Uterus (tissue), 4 donors: ENCODE results near the gene TMPRSS11E. TPM values are rescaled to one million over a fixed set of nuclear protein-coding genes. Genes with fewer than 3 reads are reported as not detected.
"Not testable (repeated sequence)": the region's sequence is repeated elsewhere in the genome, so short reads cannot be mapped to it uniquely, and the experiment has no call there.

ENCODE experiments used
- DNase-seq, 2 donors: peaks; one replicate each; pipeline ENCODE4 v3.0.0-alpha.2; 2019 to 2020
- H3K27ac ChIP-seq, 2 donors: fragments of 200-600 bp; sonication (generic); 1 replicate in 1 of 2; 2 replicates in 1 of 2; pipeline ENCODE4 v1.5.1; 2016 to 2018
- H3K27me3 ChIP-seq, 2 donors: fragments of 200-600 bp; sonication (generic); one replicate each; pipeline ENCODE4 v1.5.1; 2018 to 2019; ENCODE audit warnings: control low read depth in 1 of 2
- H3K36me3 ChIP-seq, 2 donors: fragments of 200-600 bp; sonication (generic); one replicate each; pipeline ENCODE4 v1.5.1; 2019; ENCODE audit warnings: control low read depth in 1 of 2
- H3K4me1 ChIP-seq, 2 donors: fragments of 200-600 bp; sonication (generic); one replicate each; pipeline ENCODE4 v1.5.1; 2018 to 2019; ENCODE audit warnings: control low read depth in 1 of 2
- H3K4me3 ChIP-seq, 2 donors: fragments of 200-600 bp; sonication (generic); 1 replicate in 1 of 2; 2 replicates in 1 of 2; pipeline ENCODE4 v1.5.1; 2018 to 2019; ENCODE audit warnings: mild to moderate bottlenecking in 1 of 2
- H3K9me3 ChIP-seq, 2 donors: fragments of 200-600 bp; sonication (generic); one replicate each; pipeline ENCODE4 v1.5.1; 2019; ENCODE audit warnings: control low read depth in 1 of 2
- CTCF ChIP-seq, 4 experiments: fragments of 200-600 bp in 2 of 4; fragments of 450-650 bp in 2 of 4; sonication (generic) in 2 of 4; IDR thresholded peaks; one replicate each; pipeline ENCODE4 v1.5.1; 2016 to 2019; ENCODE audit warnings: antibody characterized with exemption in 4 of 4, mild to moderate bottlenecking in 2 of 4, moderate library complexity in 1 of 4
- POLR2A ChIP-seq, 2 donors: fragments of 450-650 bp; IDR thresholded peaks; one replicate each; pipeline ENCODE4 v1.6.1; 2016; ENCODE audit warnings: antibody characterized with exemption in 2 of 2, mild to moderate bottlenecking in 1 of 2, moderate library complexity in 1 of 2
- intact Hi-C: fragments of 100-400 bp; cut with DNase I; formaldehyde crosslinking; loops from one replicate; pipeline ENCODE4 v1.15.1; 2023; ENCODE audit warnings: low total_unique reads
- total RNA-seq, 4 donors: library from RNA; depleted of rRNA in 3 of 4; stranded (reverse); fragments of >200 nt in 3 of 4; gene quantifications; one replicate each; pipeline versions ENCODE4 v1.1.0 to v1.2.4, GENCODE V29; 2014 to 2023
- donor health status: DM: yes; HTN: yes; CAD: no.

The TMPRSS11E gene
- not detected for total RNA-seq

- H3K9me3 ChIP-seq = no peaks in the 10 kb centered on the region
- no peak within 1 kb of the TSS for H3K4me3 ChIP-seq
- H3K36me3 ChIP-seq = no peaks in the 10 kb centered on the region
- no peaks in the 10 kb centered on the region for H3K27me3 ChIP-seq
- no peak for DNase-seq
- intact Hi-C loops = no loop called here
- no peak for TF ChIP-seq POLR2A (IDR thresholded peaks at IDR 0.05)
- no peak for TF ChIP-seq CTCF (IDR thresholded peaks at IDR 0.05)
- H3K4me1 ChIP-seq = no peaks in the 10 kb centered on the region
- no peak within 1 kb of the TSS for H3K27ac ChIP-seq
Observed at GRCh38 chr4:68447201-68447600, at the start of gene TMPRSS11E. Gene TMPRSS11E, plus strand, starts transcription at chr4:68447463. Its CDS starts 50 bp downstream, at chr4:68447513.

GRCh38 chr4:68399306-68399705 is 48.0 kb upstream of the TMPRSS11E start:
- H3K36me3 ChIP-seq = no peaks in the 10 kb centered on the region
- no peaks in the 10 kb centered on the region for H3K9me3 ChIP-seq
- H3K27me3 ChIP-seq = no peaks in the 10 kb centered on the region
- intact Hi-C loops = no loop called here
- no peak for DNase-seq
- H3K4me1 ChIP-seq = no peaks in the 10 kb centered on the region
- H3K4me3 ChIP-seq = no peak overlapping the region
- TF ChIP-seq POLR2A (IDR thresholded peaks at IDR 0.05) (no peak), CTCF (IDR thresholded peaks at IDR 0.05) (no peak)
- H3K27ac ChIP-seq = no peak overlapping the region

- no peak for DNase-seq
- no peaks in the 10 kb centered on the region for H3K9me3 ChIP-seq
- H3K27ac ChIP-seq = no peak overlapping the region
- H3K4me3 ChIP-seq = no peak overlapping the region
- no peaks in the 10 kb centered on the region for H3K4me1 ChIP-seq
- no peaks in the 10 kb centered on the region for H3K27me3 ChIP-seq
- intact Hi-C loops = no loop called here
- TF ChIP-seq POLR2A (IDR thresholded peaks at IDR 0.05) (no peak), CTCF (IDR thresholded peaks at IDR 0.05) (no peak)
- no peaks in the 10 kb centered on the region for H3K36me3 ChIP-seq
Observed at GRCh38 chr4:68401231-68401630, 46.0 kb upstream of the TMPRSS11E start.

GRCh38 chr4:68404153-68404552 is 43.1 kb upstream of the TMPRSS11E start:
- no peak overlapping the region for H3K27ac ChIP-seq
- no peaks in the 10 kb centered on the region for H3K27me3 ChIP-seq
- H3K9me3 ChIP-seq = no peaks in the 10 kb centered on the region
- no peaks in the 10 kb centered on the region for H3K36me3 ChIP-seq
- H3K4me1 ChIP-seq = no peaks in the 10 kb centered on the region
- intact Hi-C loops = no loop called here
- no peak overlapping the region for H3K4me3 ChIP-seq
- TF ChIP-seq CTCF (IDR thresholded peaks at IDR 0.05) (no peak), POLR2A (IDR thresholded peaks at IDR 0.05) (no peak)
- DNase-seq = no peak

GRCh38 chr4:68405718-68406478 is 41.4 kb upstream of the TMPRSS11E start:
- intact Hi-C loops, H3K4me3 ChIP-seq, H3K36me3 ChIP-seq, H3K27me3 ChIP-seq, DNase-seq, H3K4me1 ChIP-seq, H3K9me3 ChIP-seq, H3K27ac ChIP-seq: not testable (repeated sequence)
